ENCODE results near the gene DMBT1. TPM values are rescaled to one million over a fixed set of nuclear protein-coding genes. Genes with fewer than 3 reads are reported as not detected.

The DMBT1 gene
- not detected for total RNA-seq

DNA sequence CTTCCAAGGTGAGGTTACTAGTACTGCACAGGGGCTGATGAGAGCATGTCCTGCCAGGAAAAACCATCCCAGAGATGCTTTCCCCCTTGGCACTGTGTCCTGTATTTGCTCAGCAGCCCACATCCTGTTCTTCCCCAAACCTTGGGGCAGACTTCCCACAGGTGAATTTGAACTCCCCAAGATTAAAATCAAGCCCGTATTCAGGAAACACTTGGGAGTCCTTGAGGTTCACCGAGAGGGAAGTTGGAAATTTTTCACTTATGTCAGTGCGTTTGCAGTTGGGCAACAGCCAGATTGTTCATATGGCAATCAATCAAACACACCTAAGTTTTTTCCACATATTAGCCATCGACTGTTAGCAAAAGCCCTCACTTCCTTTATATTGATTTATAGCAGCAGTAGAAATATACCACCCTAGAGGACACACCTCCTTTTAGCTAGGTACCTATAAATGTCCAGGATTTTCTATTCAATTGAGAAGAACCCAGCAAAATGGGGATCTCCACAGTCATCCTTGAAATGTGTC lies at the start of gene DMBT1:
TSS of gene DMBT1 (plus strand) at position 476 of the 526 bp plus-strand sequence. CDS start at position 493, 17 bp downstream.
- Mint-ChIP-seq H3K9me3 (no peaks in the 10 kb centered on the region), H3K27ac (no peak within 1 kb of the TSS), H3K4me1 (peaks cover 23% of the 10 kb centered on the region), H3K36me3 (ENCODE audit: low read depth) (no peaks in the 10 kb centered on the region), H3K4me3 (no peak within 1 kb of the TSS), H3K27me3 (no peaks in the 10 kb centered on the region)
- ATAC-seq (replicated peaks) = no peak

DNA sequence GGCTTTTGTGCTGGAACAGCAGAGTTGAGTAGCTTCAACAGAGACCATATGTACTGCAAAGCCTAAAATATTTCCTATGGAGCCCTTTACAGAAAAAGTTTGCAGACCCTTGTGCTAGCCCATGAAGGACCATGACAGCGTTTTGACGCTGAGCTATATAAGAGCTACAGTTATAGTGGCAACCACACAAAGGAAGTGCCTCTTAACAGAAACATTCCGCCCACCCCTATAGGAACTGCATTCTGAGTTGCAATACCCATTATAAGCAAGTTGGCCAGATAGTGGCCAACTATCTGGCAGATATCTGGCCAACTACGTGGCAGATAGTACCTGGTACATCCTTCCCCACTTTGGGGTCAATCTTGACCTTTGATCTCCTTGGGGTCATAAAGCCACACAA lies 47.5 kb upstream of the DMBT1 start:
- Mint-ChIP-seq H3K4me1 (peaks cover 16% of the 10 kb centered on the region), H3K4me3 (no peak overlapping the region), H3K36me3 (ENCODE audit: low read depth) (no peaks in the 10 kb centered on the region)

DNA sequence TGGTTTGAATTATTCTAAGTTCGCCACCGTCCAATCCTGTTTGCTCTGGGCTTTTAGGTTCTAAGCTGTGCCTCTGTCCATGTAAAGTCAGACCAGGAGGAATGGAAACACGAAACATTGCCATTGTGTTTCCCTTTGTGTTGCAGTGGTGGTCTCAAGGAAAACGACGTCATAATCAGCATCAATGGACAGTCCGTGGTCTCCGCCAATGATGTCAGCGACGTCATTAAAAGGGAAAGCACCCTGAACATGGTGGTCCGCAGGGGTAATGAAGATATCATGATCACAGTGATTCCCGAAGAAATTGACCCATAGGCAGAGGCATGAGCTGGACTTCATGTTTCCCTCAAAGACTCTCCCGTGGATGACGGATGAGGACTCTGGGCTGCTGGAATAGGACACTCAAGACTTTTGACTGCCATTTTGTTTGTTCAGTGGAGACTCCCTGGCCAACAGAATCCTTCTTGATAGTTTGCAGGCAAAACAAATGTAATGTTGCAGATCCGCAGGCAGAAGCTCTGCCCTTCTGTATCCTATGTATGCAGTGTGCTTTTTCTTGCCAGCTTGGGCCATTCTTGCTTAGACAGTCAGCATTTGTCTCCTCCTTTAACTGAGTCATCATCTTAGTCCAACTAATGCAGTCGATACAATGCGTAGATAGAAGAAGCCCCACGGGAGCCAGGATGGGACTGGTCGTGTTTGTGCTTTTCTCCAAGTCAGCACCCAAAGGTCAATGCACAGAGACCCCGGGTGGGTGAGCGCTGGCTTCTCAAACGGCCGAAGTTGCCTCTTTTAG lies 46.3 kb upstream of the DMBT1 start:
- peaks cover 16% of the 10 kb centered on the region for H3K4me1 Mint-ChIP-seq
- H3K27me3 Mint-ChIP-seq = no peaks in the 10 kb centered on the region
- no peak for ATAC-seq (replicated peaks)
- no peak overlapping the region for H3K27ac Mint-ChIP-seq
- no peaks in the 10 kb centered on the region for H3K36me3 Mint-ChIP-seq (ENCODE audit: low read depth)
- H3K9me3 Mint-ChIP-seq = no peaks in the 10 kb centered on the region
- H3K4me3 Mint-ChIP-seq = no peak overlapping the region

More for the DNA sequence above, 47.5 kb upstream of the DMBT1 start:
- no peaks in the 10 kb centered on the region for H3K9me3 Mint-ChIP-seq
- no peak for ATAC-seq (replicated peaks)
- H3K27me3 Mint-ChIP-seq = no peaks in the 10 kb centered on the region
- no peak overlapping the region for H3K27ac Mint-ChIP-seq

DNA sequence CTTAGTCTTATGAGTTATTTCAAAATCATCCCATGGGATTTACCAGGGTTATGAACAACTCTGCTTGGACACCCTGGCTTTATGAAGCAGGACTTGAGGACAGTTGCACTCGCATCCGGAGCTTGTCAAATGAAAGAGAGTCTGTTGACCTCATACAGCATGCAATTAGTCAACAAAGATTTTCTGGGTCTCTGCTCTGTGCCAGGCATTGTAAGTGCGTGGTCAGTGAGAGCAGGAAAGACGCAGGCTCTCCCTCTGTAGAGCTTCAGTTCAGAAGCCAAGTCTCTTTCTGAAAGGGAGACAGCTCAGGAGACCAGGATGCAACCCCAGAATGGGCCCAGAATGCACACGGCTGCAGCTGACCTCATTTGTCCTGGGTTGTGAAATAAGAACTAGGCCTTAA lies 45.5 kb upstream of the DMBT1 start:
- Mint-ChIP-seq H3K27me3 (no peaks in the 10 kb centered on the region), H3K36me3 (ENCODE audit: low read depth) (no peaks in the 10 kb centered on the region), H3K27ac (no peak overlapping the region), H3K9me3 (no peaks in the 10 kb centered on the region), H3K4me3 (peak overlapping the region; percentile 65), H3K4me1 (peaks cover 16% of the 10 kb centered on the region)
- ATAC-seq (replicated peaks) = no peak

DNA sequence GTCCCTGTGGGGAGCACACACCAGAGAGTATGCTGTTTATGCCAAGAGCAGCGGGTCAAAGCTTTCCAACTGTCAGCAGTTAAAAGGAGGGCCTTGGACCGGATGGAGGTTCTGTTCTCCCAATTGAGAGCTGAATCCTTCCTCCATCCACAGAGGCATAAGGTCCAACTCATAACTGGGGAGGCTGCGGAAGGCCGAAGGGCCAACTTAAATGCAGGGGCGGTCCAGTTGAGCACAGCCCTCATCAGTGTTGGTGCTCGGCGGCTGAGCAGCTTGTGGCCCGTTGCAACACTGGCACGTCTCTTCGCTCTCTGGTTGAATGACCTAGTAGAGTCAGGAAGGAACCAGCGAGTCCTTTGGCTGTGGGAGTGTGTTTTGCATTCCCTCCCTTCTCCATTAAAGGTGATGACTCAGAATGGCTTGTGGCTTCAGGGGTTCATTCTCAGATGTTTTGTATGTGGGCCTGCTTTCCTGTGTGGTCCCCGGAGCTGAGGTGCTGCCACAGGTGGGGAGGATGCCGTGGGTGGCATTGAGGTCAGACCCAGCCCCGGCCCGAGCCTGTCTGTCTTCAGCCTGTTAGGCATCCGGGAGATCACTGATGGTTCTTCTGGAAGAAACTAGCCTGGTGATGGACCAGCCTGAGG lies 44.8 kb upstream of the DMBT1 start:
- peaks cover 16% of the 10 kb centered on the region for H3K4me1 Mint-ChIP-seq
- peak overlapping the region; percentile 54 for H3K27ac Mint-ChIP-seq
- ATAC-seq (replicated peaks) = peak; percentile 95
- no peaks in the 10 kb centered on the region for H3K36me3 Mint-ChIP-seq (ENCODE audit: low read depth)
- H3K9me3 Mint-ChIP-seq = no peaks in the 10 kb centered on the region
- peak overlapping the region; percentile 65 for H3K4me3 Mint-ChIP-seq
- H3K27me3 Mint-ChIP-seq = no peaks in the 10 kb centered on the region

DNA sequence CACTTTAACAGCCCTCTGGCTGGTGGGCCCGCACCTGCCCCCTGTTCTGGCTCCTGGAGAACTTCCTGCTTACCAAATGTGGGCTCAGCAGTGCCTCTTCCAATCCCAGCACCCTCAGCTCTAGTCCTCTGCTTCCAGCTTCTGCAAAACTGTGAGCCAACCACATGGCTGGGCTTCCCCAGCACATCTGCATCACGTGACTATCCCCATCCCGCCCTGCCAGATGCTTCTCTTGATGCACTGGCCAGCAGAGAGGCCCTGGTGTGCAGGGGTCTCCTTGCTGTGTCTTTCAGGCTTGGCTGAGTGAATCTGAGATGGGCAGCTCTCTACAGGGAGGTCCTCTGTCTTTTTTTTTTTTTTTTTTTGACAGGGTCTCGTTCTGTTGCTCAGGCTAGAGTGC lies 43.8 kb upstream of the DMBT1 start:
- Mint-ChIP-seq H3K4me1 (peaks cover 16% of the 10 kb centered on the region), H3K27ac (no peak overlapping the region), H3K27me3 (no peaks in the 10 kb centered on the region), H3K36me3 (ENCODE audit: low read depth) (no peaks in the 10 kb centered on the region), H3K9me3 (no peaks in the 10 kb centered on the region), H3K4me3 (no peak overlapping the region)
- no peak for ATAC-seq (replicated peaks)

DNA sequence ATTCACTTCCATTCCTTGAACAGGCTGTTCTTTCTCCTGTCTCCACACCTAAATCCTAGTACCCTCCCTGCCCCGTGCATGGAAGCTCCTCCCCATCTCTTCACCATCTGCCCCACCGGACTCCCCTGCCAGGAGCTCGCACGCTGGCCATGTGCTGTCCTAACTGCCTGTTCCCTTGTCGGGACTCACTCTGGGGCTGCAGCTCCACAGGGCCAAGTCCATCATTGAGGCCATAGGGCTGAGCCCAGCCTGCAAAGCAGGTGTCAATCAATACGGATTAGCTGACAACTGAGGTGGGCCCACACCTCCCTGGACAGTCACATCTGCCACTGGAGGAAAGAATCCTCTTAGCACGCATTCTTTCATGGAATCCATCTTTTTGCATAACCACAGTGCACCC lies 41.4 kb upstream of the DMBT1 start:
- no peak overlapping the region for H3K27ac Mint-ChIP-seq
- H3K4me3 Mint-ChIP-seq = no peak overlapping the region
- ATAC-seq (replicated peaks) = no peak
- peaks cover 16% of the 10 kb centered on the region for H3K4me1 Mint-ChIP-seq
- H3K36me3 Mint-ChIP-seq (ENCODE audit: low read depth) = no peaks in the 10 kb centered on the region
- H3K27me3 Mint-ChIP-seq = no peaks in the 10 kb centered on the region
- no peaks in the 10 kb centered on the region for H3K9me3 Mint-ChIP-seq

DNA sequence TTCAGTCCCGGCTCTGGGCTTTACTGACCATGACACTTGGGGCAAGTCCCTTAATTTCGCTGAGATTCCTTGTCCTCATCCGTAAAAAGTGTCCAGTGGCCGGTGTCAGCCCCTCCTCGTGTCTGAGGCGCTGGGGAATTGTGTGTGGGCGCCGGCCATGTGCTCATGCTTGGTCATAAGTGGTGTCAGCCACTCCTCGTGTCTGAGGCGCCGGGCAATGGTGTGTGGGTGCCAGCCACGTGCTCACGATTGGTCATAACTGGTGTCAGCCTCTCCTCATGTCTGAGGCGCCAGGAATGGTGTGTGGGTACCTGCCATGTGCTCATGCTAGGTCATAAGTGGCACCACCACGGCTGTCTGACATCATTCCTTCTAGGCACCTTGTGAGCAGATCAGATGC lies 40.7 kb upstream of the DMBT1 start:
- no peaks in the 10 kb centered on the region for H3K27me3 Mint-ChIP-seq
- peaks cover 16% of the 10 kb centered on the region for H3K4me1 Mint-ChIP-seq
- H3K36me3 Mint-ChIP-seq (ENCODE audit: low read depth) = no peaks in the 10 kb centered on the region
- no peak for ATAC-seq (replicated peaks)
- no peak overlapping the region for H3K4me3 Mint-ChIP-seq
- H3K9me3 Mint-ChIP-seq = no peaks in the 10 kb centered on the region
- no peak overlapping the region for H3K27ac Mint-ChIP-seq

DNA sequence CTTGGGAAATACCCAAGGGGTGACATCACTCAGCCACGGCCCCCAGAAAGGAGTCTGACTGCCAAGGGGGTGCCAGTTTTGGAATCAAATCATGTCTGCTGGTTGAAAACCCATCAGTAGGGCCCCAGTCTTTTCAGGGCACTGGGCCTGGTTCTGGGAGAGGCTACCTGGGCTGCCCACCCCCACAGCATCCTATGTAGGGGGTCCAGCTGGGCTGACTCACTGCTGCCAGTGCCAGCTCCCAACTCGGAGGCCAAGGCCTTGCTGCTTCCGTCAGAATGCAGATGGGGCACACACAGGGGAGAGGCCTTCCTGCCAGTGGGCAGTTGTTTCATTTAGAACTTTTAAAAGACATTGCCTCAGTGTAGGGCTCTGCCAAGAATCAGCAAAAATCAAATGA lies 39.5 kb upstream of the DMBT1 start:
- Mint-ChIP-seq H3K27me3 (no peaks in the 10 kb centered on the region), H3K4me1 (peaks cover 10% of the 10 kb centered on the region), H3K4me3 (no peak overlapping the region), H3K9me3 (no peaks in the 10 kb centered on the region), H3K36me3 (ENCODE audit: low read depth) (no peaks in the 10 kb centered on the region), H3K27ac (no peak overlapping the region)
- ATAC-seq (replicated peaks) = no peak

DNA sequence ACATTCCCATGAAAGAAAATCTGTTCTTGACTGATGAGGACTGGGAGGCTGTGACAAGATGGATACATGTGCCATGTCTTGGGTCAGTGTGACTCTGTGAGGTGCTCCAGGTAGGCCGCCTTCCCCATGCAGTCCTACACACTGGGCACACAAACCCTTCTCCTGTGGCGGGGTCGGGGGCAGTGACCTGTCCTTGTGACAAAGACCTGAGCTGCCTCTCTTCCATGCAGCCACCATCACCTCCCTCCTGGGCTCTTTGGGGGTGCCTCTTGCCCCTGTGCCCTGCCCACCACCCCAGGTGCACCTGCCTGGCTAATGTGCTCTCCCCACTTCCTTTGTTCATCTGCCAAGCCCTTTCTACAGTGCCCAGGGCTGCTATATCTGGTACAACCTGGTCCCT lies 35.7 kb upstream of the DMBT1 start:
- Mint-ChIP-seq H3K4me1 (no peaks in the 10 kb centered on the region), H3K27me3 (no peaks in the 10 kb centered on the region), H3K27ac (no peak overlapping the region), H3K4me3 (no peak overlapping the region), H3K9me3 (no peaks in the 10 kb centered on the region), H3K36me3 (ENCODE audit: low read depth) (no peaks in the 10 kb centered on the region)
- no peak for ATAC-seq (replicated peaks)

DNA sequence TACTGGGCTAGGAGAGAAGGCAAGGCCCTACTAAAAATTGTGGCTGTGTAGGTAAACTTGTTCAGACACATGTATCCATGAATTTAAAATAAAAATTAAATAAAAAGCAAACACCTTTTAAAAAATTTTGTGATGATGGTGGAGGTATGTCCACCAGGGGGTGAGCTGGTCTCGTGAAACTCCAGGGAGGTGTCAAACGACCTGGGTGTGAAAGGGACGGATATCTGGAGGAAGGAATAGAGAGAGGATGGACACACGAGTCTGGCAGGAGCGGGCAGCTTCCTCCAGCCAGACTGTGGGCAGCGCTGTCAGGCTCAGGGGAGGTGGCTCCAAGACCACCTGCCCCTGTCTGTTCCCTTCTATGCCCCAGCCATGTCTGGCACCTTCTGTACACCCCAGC lies 34.8 kb upstream of the DMBT1 start:
- ATAC-seq (replicated peaks) = no peak
- Mint-ChIP-seq H3K36me3 (ENCODE audit: low read depth) (no peaks in the 10 kb centered on the region), H3K9me3 (no peaks in the 10 kb centered on the region), H3K4me1 (no peaks in the 10 kb centered on the region), H3K27me3 (peaks cover under 1% of the 10 kb centered on the region), H3K4me3 (no peak overlapping the region), H3K27ac (no peak overlapping the region)

DNA sequence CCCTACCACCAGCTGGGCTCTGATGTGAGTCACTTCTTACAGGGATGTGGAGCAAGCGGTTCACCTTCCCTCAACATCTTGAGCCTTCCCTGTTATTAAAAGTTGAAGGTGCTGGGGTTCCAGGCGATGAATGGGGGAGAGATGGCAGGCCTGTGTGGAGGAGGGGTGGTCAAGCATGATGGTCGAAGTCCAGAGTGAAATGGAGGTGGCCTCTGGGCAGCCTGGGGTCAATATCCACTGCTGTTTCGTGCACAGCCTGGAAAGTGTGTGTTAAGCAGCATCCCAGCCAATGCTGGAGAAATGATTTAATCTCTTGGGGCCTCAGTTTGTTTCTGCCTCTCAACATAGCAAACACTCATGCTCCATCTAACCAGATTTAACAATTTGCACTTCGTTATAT lies 33.7 kb upstream of the DMBT1 start:
- Mint-ChIP-seq H3K36me3 (ENCODE audit: low read depth) (no peaks in the 10 kb centered on the region), H3K27me3 (peaks cover 6% of the 10 kb centered on the region), H3K4me1 (no peaks in the 10 kb centered on the region), H3K9me3 (no peaks in the 10 kb centered on the region), H3K4me3 (no peak overlapping the region), H3K27ac (no peak overlapping the region)
- no peak for ATAC-seq (replicated peaks)

DNA sequence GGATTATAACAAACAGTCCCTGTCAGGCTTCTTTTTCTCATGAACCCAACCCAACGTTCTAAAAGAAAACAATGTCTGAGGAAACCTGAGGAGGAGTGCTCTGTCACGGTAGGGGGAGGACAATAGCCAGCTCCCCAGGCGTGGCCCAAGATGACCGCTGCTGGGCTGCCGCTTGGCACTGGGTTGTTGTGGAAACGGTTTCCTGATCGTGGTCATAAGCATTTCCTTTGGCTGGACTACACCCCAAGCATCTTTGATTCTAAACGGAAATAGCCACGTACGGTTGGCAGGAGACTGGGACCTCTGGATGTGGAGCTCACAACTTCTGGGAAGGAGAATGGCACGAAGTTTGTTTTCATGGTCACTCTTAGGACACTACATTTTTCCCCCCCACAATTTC lies 30.4 kb upstream of the DMBT1 start:
- no peak for ATAC-seq (replicated peaks)
- no peaks in the 10 kb centered on the region for H3K36me3 Mint-ChIP-seq (ENCODE audit: low read depth)
- no peak overlapping the region for H3K27ac Mint-ChIP-seq
- H3K27me3 Mint-ChIP-seq = peaks cover 7% of the 10 kb centered on the region
- H3K4me3 Mint-ChIP-seq = no peak overlapping the region
- no peaks in the 10 kb centered on the region for H3K9me3 Mint-ChIP-seq
- H3K4me1 Mint-ChIP-seq = no peaks in the 10 kb centered on the region

DNA sequence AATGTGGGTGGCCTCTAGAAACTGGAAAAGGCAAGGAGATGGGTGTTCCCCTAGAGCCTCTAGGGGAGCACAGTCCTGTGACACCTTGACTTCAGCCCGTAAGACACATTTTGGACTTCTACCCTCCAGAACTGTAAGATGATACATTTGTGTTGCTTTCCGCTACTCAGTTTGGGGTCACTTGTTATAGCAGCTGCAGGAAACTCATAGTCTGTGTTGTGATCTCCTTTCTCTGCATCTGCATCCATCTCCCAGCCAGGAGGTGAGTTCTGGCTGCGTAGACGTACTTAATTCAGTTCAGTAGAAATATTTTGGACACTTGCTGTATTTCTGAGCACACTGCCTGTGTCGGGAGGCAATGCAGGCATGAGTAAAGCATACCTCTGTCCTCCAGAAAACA lies 29.3 kb upstream of the DMBT1 start:
- H3K9me3 Mint-ChIP-seq = no peaks in the 10 kb centered on the region
- no peaks in the 10 kb centered on the region for H3K36me3 Mint-ChIP-seq (ENCODE audit: low read depth)

DNA sequence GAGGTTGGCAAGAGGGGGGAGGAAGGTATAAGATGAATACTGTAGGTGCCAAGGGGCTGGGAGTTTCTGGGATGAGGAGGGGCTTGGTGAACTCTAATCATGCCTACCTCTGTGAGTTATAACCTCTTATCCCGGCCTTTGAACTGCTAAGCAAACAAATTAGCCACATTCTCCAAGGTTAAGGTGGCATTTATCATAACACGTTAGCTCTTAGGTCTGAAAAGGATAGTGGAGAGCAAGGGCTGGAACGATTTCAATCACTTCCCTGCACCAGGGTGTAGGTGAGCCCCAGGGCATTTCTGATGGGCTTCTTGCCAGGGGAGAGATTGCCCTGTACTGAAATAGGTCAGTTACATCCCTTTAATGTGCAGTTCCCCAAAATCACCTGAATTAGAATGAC lies 28.6 kb upstream of the DMBT1 start:
- H3K9me3 Mint-ChIP-seq = no peaks in the 10 kb centered on the region
- no peaks in the 10 kb centered on the region for H3K4me1 Mint-ChIP-seq
- no peak for ATAC-seq (replicated peaks)
- peaks cover 11% of the 10 kb centered on the region for H3K27me3 Mint-ChIP-seq
- H3K36me3 Mint-ChIP-seq (ENCODE audit: low read depth) = no peaks in the 10 kb centered on the region
- no peak overlapping the region for H3K4me3 Mint-ChIP-seq
- H3K27ac Mint-ChIP-seq = no peak overlapping the region

More for the DNA sequence above, 29.3 kb upstream of the DMBT1 start:
- no peak overlapping the region for H3K27ac Mint-ChIP-seq
- no peaks in the 10 kb centered on the region for H3K4me1 Mint-ChIP-seq
- peaks cover 11% of the 10 kb centered on the region for H3K27me3 Mint-ChIP-seq
- no peak overlapping the region for H3K4me3 Mint-ChIP-seq
- no peak for ATAC-seq (replicated peaks)

Data from activated T-helper 17 cell treated with anti-CD3 and anti-CD28 coated beads, Interleukin-2, amount 50 U/mL, for 72 hours (primary cell).